Measurements from ENCODE around the gene TNFRSF8.
A peak's percentile ranks its signal among the peaks of the same experiment; 100 is the strongest.
"Not testable (repeated sequence)": the region's sequence is repeated elsewhere in the genome, so short reads cannot be mapped to it uniquely, and the experiment has no call there.

Gene TNFRSF8

GRCh38 chr1:12031039-12031980, 31.8 kb upstream of the TNFRSF8 start:
- DNase-seq (ENCODE audit: low spot score in 2 of 2) (peak in 1 of 2 donors; percentile 35), ATAC-seq (ENCODE audit: low read depth) (peak; percentile 75)
- no peak overlapping the region for H3K4me3 Mint-ChIP-seq
- no peaks in the 10 kb centered on the region for H3K9me3 Mint-ChIP-seq
- peaks cover 11% of the 10 kb centered on the region for H3K4me1 Mint-ChIP-seq
- no peaks in the 10 kb centered on the region for H3K27me3 Mint-ChIP-seq
- H3K36me3 Mint-ChIP-seq = peaks cover 16% of the 10 kb centered on the region
- H3K27ac Mint-ChIP-seq = no peak overlapping the region

- Mint-ChIP-seq H3K4me3 (no peak overlapping the region), H3K4me1 (peaks cover 9% of the 10 kb centered on the region), H3K27ac (no peak overlapping the region), H3K36me3 (peaks cover 8% of the 10 kb centered on the region), H3K9me3 (no peaks in the 10 kb centered on the region), H3K27me3 (no peaks in the 10 kb centered on the region)
- DNase-seq (ENCODE audit: low spot score in 2 of 2) = no peak
- no peak for ATAC-seq (ENCODE audit: low read depth)
Measured at GRCh38 chr1:12032161-12032621, 30.9 kb upstream of the TNFRSF8 start.

GRCh38 chr1:12033441-12033840, 29.7 kb upstream of the TNFRSF8 start:
- not testable (repeated sequence) for H3K4me3 Mint-ChIP-seq; DNase-seq (ENCODE audit: low spot score in 2 of 2); H3K27ac Mint-ChIP-seq; H3K27me3 Mint-ChIP-seq; ATAC-seq (ENCODE audit: low read depth); H3K9me3 Mint-ChIP-seq; H3K36me3 Mint-ChIP-seq
- H3K4me1 Mint-ChIP-seq = peaks cover 11% of the 10 kb centered on the region

GRCh38 chr1:12034381-12034801, 28.7 kb upstream of the TNFRSF8 start:
- ATAC-seq (ENCODE audit: low read depth) (no peak), DNase-seq (ENCODE audit: low spot score in 2 of 2) (no peak)
- H3K27ac Mint-ChIP-seq = no peak overlapping the region
- no peak overlapping the region for H3K4me3 Mint-ChIP-seq
- peaks cover 15% of the 10 kb centered on the region for H3K4me1 Mint-ChIP-seq
- no peaks in the 10 kb centered on the region for H3K36me3 Mint-ChIP-seq
- no peaks in the 10 kb centered on the region for H3K27me3 Mint-ChIP-seq
- H3K9me3 Mint-ChIP-seq = no peaks in the 10 kb centered on the region

- no peak for ATAC-seq (ENCODE audit: low read depth)
- H3K27ac Mint-ChIP-seq = no peak overlapping the region
- no peaks in the 10 kb centered on the region for H3K9me3 Mint-ChIP-seq
- H3K36me3 Mint-ChIP-seq = no peaks in the 10 kb centered on the region
- H3K27me3 Mint-ChIP-seq = no peaks in the 10 kb centered on the region
- no peak overlapping the region for H3K4me3 Mint-ChIP-seq
- peaks cover 11% of the 10 kb centered on the region for H3K4me1 Mint-ChIP-seq
- no peak for DNase-seq (ENCODE audit: low spot score in 2 of 2)
Measured at GRCh38 chr1:12035312-12035711, 27.8 kb upstream of the TNFRSF8 start.

GRCh38 chr1:12037486-12038355, 25.4 kb upstream of the TNFRSF8 start:
- Mint-ChIP-seq H3K27me3 (no peaks in the 10 kb centered on the region), H3K4me3 (no peak overlapping the region), H3K36me3 (no peaks in the 10 kb centered on the region), H3K9me3 (no peaks in the 10 kb centered on the region), H3K27ac (peak overlapping the region; percentile 53), H3K4me1 (peaks cover 24% of the 10 kb centered on the region)
- no peak for DNase-seq (ENCODE audit: low spot score in 2 of 2)
- ATAC-seq (ENCODE audit: low read depth) = no peak

- ATAC-seq (ENCODE audit: low read depth) = no peak
- Mint-ChIP-seq H3K27me3 (no peaks in the 10 kb centered on the region), H3K4me1 (peaks cover 24% of the 10 kb centered on the region), H3K36me3 (no peaks in the 10 kb centered on the region), H3K4me3 (no peak overlapping the region), H3K9me3 (no peaks in the 10 kb centered on the region), H3K27ac (peak overlapping the region; percentile 94)
- DNase-seq (ENCODE audit: low spot score in 2 of 2) = no peak
Measured at GRCh38 chr1:12038356-12039163, 24.5 kb upstream of the TNFRSF8 start.

GRCh38 chr1:12039164-12039525, 24.0 kb upstream of the TNFRSF8 start:
- peak overlapping the region; percentile 94 for H3K27ac Mint-ChIP-seq
- no peaks in the 10 kb centered on the region for H3K9me3 Mint-ChIP-seq
- no peak overlapping the region for H3K4me3 Mint-ChIP-seq
- no peaks in the 10 kb centered on the region for H3K27me3 Mint-ChIP-seq
- DNase-seq (ENCODE audit: low spot score in 2 of 2) (no peak), ATAC-seq (ENCODE audit: low read depth) (no peak)
- no peaks in the 10 kb centered on the region for H3K36me3 Mint-ChIP-seq
- peaks cover 27% of the 10 kb centered on the region for H3K4me1 Mint-ChIP-seq

GRCh38 chr1:12039824-12040456, 23.2 kb upstream of the TNFRSF8 start:
- ATAC-seq (ENCODE audit: low read depth) = peak; percentile 74
- not testable (repeated sequence) for H3K36me3 Mint-ChIP-seq, H3K9me3 Mint-ChIP-seq, H3K27me3 Mint-ChIP-seq
- DNase-seq (ENCODE audit: low spot score in 2 of 2) = peak in 1 of 2 donors; percentile 48
- peak overlapping the region; percentile 94 for H3K27ac Mint-ChIP-seq
- H3K4me3 Mint-ChIP-seq = peak overlapping the region; percentile 62
- peaks cover 29% of the 10 kb centered on the region for H3K4me1 Mint-ChIP-seq

- DNase-seq (ENCODE audit: low spot score in 2 of 2) = peak; percentile 54 to 58
- no peaks in the 10 kb centered on the region for H3K36me3 Mint-ChIP-seq
Measured at GRCh38 chr1:12040457-12041051, 22.5 kb upstream of the TNFRSF8 start.

GRCh38 chr1:12044187-12044877, 18.8 kb upstream of the TNFRSF8 start:
- H3K36me3 Mint-ChIP-seq = not testable (repeated sequence)

More at GRCh38 chr1:12040457-12041051, 22.5 kb upstream of the TNFRSF8 start:
- Mint-ChIP-seq H3K4me3 (peak overlapping the region; percentile 62), H3K27ac (peak overlapping the region; percentile 94), H3K27me3 (no peaks in the 10 kb centered on the region), H3K9me3 (no peaks in the 10 kb centered on the region), H3K4me1 (peaks cover 34% of the 10 kb centered on the region)
- ATAC-seq (ENCODE audit: low read depth) = peak; percentile 84

GRCh38 chr1:12046749-12047119, 16.4 kb upstream of the TNFRSF8 start:
- no peak overlapping the region for H3K4me3 Mint-ChIP-seq
- peaks cover 16% of the 10 kb centered on the region for H3K4me1 Mint-ChIP-seq
- no peaks in the 10 kb centered on the region for H3K36me3 Mint-ChIP-seq
- ATAC-seq (ENCODE audit: low read depth) (no peak), DNase-seq (ENCODE audit: low spot score in 2 of 2) (no peak)
- no peak overlapping the region for H3K27ac Mint-ChIP-seq
- H3K9me3 Mint-ChIP-seq = no peaks in the 10 kb centered on the region
- H3K27me3 Mint-ChIP-seq = no peaks in the 10 kb centered on the region

More at GRCh38 chr1:12044187-12044877, 18.8 kb upstream of the TNFRSF8 start:
- Mint-ChIP-seq H3K27ac (peak overlapping the region; percentile 79), H3K4me1 (peaks cover 28% of the 10 kb centered on the region), H3K4me3 (peak overlapping the region; percentile 5)
- not testable (repeated sequence) for H3K9me3 Mint-ChIP-seq; H3K27me3 Mint-ChIP-seq; DNase-seq (ENCODE audit: low spot score in 2 of 2); ATAC-seq (ENCODE audit: low read depth)
